ENCODE measurements around the gene MCAT.

The MCAT gene

DNA sequence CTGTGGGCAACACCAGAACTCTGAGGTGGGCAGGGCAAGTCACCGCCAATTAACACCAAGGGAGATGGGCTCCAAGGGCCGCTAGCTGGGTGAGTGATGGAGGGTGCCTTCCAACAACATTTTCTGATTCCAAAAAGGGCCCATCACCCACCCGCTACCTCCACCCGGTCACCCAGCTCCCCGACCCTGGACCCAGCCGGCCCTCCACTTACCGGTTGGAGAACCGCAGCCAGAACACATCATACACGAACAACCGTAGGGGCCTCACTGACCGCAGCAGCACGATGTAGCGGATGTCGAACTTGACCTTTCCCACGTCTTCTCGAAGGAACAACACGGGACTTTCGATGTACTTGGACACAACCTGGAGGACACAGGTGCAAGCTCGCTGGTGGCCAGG, 29.0 kb upstream of the MCAT start:
- no peak for DNase-seq (ENCODE audit: low read depth)

DNA sequence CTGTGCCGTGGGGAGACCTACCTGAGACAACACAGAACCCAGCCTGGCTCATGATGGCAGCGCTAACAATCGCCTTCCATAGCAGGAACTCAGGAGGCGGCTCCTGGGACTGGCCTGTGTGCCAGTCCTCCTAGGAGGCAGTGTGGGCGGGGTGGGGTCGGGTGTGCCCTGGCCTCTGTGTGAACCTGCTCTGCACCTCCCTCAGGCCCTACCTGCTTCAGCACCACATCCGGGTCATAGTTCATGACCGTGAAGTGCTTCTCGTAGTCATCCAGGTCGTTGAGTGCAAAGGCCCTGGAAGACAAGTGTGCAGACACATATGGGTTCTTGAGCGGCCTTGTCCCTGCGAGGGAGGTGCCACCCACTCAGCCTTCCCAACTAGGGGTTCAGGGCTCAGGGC, 28.4 kb upstream of the MCAT start:
- no peak for DNase-seq (ENCODE audit: low read depth)

DNA sequence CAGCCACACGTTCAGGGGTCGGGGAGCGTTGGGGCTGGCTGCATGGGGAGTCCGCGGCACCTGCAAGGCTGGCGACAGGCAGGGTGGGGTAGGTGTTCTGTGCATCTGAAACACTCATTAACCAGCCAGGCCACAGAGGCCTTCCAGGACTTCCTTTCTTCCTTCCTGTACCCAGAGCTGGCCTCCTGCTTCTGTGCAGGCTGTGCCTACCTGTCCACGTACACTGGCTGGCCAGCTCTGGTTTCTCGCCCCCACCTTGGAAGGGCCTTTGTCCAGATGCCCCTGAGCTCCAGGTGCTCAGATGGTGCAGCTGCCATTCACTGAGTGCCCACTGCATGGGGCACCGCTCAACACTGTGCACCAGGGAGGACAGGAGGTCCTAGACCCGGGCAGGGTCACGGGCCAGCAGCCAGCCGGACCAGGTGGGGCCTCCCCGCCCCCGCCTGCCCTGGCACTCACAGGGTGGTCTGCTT, 27.9 kb upstream of the MCAT start:
- DNase-seq (ENCODE audit: low read depth), result no peak

DNA sequence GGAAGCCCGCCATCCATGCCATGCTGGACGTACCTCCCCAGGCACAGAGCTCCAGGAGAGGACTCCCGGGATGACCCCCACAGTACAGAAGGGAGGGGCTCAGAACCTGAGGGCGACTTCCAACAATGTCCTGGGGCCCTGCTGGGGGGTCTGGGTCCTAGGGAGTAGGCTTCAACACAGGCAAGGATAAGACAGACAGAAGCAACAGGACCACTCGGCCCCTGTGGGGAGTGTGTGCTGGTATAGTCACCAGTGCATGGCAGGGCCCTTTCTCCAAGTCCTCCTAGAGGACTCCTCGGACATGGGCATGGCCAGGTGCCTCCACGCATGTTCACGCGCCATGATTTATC, 26.9 kb upstream of the MCAT start:
- no peak for DNase-seq (ENCODE audit: low read depth)

DNA sequence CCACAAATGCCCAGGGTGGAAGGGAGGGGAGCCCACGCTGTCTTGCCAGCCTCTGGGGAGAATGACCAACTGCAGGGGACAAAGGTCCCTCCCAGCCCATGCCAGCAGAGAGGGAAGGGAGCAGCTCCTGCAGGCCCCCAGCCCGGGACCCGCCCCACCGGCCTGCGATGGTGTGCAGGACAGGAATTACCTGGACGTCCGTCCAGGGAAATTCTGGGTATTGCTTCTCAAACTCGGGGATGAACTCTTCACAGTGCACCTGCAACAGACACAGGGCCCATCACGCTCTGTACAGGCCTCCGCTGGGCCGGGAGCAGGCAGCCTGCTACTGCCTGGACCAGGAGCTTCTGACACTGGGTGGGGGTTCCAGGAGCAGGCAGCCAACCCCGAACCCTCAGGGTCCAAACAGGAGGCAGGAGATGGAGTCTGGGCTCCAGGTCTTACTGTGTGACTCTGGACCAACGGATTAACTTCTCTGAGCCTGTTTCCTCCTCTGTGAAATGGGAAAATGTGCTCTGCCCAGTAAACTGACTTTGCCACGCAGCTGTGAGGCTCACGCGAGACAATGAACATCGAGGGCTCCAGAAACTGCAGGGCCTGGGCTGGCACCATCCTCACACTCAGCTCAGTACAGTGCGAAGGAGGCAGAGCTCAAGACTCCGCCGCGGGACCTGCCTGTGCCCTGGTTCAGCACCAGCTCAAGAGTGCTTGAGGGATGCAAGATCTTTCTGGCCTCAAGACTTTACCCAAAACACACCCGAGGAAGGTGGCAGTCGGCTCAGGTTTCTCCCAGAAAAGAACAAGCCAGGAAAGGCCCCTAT, 26.3 kb upstream of the MCAT start:
- no peak for DNase-seq (ENCODE audit: low read depth)

DNA sequence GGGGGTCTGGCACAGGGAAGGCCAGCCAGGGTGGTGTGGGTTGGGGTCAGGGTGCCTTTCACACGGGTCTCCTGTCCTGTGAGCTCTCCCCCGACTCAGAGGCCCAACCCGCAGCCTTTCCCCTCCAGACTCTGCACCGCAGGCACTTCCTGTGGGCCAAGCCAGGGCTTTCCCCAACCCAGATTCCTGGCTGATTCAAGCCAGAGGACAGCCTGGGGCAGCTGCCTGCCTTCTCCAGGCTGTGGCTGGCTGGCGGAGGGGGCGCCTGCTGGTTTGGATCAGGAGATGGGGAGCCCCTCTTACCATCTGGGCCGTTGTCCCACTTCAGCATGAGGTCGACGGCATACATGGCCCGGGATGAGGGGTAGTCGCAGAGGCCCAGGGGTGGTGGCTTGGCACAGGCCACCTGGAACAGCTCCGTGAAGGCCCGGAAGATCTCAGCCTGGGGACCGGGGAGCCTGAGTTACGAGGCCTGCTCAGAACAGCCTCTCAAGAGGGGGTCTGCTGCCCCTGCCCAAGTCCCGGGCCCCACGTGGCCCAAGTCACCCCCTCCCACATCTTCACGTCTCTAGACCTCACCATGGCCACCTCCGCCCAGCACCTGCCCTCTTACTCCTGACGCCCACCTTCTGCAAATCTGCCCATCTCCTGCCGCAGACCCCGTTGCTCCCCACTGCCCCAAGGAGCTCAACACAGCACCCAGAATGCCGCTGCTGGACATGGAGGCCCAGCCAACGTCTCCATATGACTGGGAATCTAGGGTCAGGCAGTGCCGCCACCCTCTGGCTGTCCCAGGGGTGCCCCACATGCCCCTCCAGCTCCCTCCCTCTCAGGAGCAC, 25.5 kb upstream of the MCAT start:
- no peak for DNase-seq (ENCODE audit: low read depth)

DNA sequence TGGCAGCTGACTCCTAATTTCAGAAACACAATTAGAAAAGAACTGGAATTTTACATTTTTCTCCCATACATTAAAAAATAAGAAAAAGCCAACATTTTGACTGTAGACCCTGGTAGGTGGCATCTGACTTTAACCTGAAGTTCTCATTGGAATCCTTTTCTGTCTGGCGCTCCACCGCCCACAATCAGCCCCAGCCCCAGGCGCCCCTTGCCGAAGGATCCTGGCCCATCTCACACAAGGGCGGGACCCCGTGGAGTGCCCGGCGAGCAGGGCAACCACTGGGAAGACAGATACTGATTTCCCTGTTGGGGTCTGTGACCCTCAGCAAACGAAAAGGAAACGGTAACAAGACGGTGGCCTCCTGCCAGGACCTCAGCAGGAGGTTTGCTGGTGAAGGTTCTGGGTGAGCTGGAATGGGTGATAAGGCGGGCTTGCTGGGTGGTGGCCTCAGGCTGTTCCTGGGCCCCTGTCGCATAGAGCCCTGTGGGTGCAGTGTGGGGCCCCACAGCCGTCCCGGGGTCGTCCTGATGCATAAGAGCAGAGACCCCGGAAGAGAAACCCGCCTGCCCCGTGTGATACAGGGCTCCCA, 23.9 kb upstream of the MCAT start:
- DNase-seq (ENCODE audit: low read depth), result no peak

DNA sequence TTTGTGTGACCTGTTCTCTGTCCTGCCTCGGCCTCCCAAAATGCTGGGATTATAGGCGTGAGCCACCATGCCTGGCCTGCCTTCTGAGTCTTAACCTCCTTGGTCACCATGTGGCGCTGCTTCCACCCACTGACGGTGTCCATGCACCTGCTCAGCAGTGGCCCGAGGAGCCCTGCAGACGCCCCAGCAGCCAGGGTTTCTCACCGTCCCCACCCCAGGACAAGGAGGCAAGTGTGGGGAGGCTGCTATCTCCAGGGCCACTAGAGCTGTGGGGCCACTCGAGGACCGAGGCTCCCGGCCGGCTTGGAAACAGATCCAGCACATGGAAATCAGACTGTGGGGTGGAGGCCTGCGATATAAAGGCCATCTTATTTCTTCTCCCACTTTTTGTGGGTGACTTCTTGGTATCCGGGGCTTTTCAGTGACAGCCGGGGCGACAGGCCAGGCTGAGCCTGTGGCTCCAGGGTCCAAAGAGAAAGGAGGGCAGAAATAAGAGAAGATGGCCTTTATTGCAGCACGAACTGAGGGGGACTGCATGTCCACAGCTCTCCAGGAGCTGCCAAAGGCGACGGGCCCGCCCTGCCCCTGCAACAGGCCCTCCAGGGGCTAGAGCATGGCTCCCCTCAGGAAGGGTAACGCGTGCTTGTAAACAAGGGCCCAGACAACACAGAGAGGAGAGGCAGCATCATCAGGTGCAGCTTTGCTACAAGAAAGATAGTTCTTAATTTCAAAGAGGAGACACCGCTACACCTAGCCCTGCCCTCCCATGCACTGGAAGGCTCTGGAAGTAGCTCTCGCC, 23.1 kb upstream of the MCAT start:
- no peak for DNase-seq (ENCODE audit: low read depth)

DNA sequence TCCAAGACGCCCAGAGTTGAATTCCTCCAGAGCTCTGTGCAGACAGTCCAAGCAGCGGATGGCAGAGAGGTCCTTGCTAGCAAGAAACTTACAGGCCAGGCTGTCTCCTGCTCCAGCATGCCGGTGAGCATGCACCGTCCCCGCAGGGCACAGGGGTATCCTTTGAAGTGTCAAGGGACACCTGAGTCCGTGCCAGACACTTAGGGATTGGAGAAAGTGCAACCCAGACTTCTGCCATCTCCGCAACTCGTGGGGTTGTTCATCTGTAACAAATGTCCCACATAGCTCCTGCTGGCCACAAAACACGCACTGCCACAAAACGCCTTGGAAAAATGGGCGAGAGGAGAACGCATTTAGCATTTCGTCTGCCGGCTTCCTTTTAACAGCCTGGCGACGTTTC, 21.4 kb upstream of the MCAT start:
- DNase-seq (ENCODE audit: low read depth), result no peak

DNA sequence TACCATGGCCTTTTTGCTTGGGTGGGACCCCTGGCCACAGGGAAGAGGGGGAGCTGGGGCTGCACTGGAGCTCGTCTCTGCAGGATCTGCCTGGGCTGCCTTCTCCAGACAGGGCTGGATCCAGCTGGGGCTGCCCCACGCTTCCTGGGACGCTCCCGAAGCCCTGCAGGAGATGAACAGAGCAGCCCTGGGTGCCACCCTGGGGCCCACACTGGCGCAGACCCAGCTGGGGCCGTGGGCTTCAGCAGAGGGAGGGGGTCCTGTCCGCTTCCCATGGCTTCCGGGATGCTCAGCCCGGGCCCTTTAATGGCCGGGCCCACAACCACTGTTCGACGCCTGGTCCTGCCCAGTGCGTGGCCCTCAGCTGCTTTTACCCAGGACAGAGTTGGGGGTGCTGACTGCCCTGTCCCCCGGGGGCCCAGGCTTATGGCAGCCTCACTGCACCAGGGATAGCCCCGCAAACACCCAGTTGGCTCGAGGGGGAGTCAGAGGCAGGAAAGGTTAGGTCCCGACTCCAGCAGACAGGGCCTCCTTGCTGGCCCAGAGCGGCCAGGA, 20.1 kb upstream of the MCAT start:
- no peak for DNase-seq (ENCODE audit: low read depth)

DNA sequence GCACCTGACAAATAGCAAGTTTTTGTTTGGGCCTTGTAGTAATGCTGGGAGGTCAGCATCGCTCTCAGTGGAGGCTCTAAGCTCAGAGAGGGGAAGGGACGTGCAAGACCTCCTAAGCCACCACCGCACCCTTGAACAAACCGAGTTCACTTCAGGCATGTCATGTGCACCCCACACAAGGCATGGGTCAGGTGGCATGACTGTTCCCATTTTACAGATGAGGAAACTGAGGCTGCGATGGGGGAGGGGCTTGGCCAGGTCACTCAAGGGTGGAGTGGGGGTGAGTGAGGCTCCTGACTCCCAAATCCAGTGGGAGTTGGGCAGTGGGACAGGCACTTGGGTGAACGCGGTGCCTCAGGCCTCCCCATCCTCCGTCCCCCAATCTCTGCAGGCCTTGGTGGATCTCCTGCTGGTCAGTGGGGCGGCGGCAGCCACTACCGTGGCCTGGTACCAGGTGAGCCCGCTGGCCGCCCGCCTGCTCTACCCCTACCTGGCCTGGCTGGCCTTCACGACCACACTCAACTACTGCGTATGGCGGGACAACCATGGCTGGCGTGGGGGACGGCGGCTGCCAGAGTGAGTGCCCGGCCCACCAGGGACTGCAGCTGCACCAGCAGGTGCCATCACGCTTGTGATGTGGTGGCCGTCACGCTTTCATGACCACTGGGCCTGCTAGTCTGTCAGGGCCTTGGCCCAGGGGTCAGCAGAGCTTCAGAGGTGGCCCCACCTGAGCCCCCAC, 19.4 kb upstream of the MCAT start:
- no peak for DNase-seq (ENCODE audit: low read depth)

DNA sequence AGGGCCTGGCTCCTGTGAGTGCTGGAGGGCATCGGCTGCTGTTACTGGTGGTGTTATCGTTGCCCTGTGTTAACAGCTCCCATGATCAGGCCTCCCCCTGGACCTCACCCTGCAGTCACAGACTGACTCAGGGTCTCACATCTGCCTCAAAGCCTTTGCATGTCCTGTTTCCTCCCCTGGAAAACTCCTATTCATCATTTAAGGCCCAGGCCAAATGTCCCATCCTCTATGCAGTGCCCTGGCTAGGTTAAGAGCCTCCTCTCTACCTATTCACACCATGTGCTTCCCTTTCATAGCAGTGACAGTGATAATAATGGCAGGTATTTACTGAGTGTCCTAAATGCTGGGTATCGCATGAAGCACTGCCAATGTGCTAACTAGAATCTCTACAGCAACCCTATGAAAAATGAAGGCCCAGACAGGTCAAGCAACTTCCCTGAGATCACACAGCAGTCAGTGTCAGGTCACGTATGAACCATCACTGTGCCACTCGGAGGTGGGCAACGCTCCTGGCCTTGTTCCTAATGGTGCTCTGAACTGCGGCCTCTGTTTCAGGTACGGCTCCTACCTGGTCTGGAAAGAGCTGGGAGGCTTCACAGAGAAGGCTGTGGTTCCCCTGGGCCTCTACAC, 17.4 kb upstream of the MCAT start:
- no peak for DNase-seq (ENCODE audit: low read depth)

DNA sequence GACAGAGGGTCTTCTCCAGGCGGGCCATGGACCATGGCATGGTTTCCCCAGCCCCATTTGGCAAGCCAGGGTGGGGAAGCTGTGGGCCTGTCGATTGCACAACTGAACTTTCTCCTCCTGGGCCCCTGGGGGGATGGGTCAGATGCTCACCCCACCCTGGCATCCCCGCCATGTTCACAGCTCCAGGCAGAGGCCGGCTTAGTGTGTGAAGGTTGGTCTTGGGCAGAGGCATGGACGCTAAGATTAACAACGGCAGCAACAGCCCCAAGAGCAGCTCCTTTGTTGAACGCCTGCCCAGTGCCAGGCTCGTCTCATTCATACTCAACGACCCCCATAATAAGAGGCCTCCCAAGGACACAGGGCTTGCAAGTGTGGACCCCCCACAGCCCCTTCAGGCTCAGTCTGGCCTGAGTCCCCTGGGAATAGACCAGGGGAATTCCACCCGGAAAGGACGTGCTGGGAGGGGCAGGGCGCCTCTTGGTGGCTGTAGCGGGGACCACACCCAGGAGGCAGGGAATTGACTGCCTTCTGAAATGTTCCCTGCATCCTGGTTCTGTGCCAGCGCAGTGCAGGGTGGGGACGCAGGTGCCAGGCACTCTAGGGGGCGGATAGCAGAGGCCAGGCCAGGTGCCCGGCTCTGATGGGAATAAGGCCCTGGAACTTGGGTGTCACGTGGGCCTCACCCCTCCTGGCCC, 16.4 kb upstream of the MCAT start:
- no peak for DNase-seq (ENCODE audit: low read depth)

DNA sequence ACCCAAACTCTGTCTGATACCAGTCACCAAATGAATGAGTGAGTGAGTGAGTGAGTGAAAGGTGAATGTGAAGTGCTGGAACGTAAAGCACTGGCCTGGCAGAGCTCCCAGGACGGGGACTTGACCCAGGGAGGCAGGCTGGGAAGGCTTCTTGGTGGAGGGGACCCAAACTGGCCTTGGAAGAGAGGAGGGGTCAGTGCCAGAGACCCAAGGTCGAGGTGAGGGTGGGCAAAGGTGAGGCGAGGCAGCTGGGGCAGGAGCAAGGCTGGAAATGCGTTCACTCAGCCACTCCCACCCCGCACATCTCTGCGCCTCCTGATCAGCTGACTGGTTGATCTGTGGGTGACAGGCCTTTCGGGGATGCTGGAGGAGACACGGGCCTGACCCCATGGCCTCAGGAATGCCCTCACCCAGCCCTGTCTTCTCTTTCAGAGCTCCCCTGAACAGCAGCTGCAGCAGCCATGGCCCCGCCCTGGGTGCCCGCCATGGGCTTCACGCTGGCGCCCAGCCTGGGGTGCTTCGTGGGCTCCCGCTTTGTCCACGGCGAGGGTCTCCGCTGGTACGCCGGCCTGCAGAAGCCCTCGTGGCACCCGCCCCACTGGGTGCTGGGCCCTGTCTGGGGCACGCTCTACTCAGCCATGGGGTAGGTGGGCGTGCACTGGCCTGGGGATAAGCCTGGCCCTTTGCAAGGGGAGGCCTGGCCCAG, 15.7 kb upstream of the MCAT start:
- no peak for DNase-seq (ENCODE audit: low read depth)

DNA sequence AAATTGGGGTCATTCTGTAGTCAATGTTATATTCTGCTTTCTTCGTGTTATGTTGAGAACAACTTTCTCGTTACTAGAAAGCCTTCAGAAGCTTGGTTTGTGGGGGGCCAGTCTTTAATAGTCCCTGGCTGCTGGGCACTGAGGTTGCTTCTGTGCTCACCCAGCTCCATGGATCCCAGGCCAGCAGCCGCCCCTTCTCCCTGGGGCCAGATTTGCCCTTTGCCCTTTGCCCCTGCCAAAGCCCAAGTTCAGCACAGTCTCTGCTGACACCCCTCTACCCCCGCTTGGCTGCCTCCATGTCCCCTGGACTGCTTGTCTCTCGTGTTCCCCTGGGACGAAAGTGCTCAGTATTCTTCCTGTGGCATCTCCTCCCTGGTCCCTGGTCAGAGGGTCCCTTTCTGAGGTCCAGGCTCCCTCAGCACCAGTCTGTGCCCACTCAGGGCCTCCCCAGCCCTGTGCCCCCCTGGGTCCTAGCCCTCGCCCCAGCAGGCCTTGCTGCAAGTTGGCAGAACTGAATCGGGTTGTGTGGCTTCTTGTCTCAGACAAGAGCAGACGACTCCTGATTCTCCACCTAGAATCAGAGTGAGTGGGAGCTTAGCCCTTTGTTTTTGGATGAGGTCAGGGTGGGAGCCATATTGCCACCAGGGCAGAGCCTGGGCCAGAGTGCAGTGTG, 14.8 kb upstream of the MCAT start:
- DNase-seq (ENCODE audit: low read depth), result no peak

DNA sequence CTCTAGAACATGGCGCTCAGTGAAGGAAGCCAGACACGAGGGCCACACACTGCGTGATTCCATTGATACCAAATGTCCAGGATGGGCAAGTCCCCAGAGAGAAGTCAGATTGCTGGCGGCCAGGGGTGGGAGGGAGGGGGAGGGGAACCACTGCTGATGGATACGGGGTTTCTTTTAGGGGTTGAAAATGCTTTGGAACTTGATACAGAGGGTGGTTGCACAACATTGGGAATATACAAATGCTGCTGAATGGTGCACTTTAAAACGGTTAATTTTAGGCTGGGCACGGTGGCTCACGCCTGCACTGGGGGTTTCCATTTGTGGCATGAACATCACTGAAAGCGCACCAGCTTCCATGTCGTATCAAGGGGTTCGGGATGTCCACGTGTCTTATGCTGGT, 13.2 kb upstream of the MCAT start:
- no peak for DNase-seq (ENCODE audit: low read depth)

DNA sequence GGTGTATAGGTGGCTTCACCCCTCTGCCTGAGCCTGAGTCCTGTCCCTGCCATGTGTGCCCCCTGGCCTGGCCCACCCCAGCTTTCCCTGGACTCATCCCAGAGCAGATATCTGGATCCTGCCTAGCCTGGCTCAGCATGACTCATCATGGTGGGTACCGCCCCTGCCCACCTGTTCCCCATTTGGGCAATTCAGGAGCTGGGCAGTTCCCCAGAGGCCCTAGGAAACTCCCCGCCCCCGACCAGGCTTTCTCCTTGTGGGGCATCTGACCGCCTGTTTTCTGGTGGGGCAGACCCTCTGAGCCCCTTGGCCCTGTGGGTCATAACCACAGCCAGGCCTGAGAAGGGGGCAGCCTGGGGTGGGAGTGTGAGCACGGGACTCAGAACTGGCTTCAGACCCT, 12.6 kb upstream of the MCAT start:
- no peak for DNase-seq (ENCODE audit: low read depth)

DNA sequence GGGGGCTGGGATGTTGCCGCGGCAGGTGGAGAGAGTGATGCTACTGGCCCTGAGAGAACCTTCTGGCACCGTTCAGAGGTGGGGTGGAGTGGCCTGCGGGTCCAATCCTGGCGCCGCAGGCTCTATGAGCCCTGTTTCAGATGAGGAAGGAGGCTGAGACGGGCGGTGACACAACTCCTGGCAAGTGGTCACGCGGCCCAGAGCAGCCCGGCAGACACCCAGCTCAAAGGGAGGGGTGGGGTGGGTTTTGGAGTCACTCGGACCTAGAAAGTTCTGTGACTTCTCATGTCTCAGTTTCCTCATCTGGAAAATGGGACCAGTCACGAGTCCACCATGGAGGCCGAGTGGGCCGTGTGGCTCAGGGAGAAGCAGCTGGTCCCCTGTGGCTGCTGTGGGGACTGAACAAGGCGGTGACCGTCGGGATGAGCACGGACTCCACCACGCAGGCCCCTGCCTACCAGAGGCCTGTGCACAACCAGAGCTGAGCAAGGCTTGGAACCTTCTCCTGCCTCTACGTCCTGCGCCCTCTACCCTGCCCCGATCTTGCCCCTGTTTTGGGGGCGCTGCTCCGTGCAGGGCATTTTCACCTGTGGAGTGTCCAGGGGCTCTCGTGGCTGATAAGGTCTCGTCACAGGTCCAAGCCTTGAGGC, 11.8 kb upstream of the MCAT start:
- no peak for DNase-seq (ENCODE audit: low read depth)
